Activated naive CD8-positive, alpha-beta T cell (primary cell): ENCODE measurements around the gene TTLL12.

ENCODE experiments used
- H3K27ac Mint-ChIP-seq: one replicate; pipeline ENCODE4 v1.8.0; 2021; ENCODE audit warnings: mixed read lengths
- H3K27me3 Mint-ChIP-seq: one replicate; pipeline ENCODE4 v1.8.0; 2021; ENCODE audit warnings: mixed read lengths
- H3K36me3 Mint-ChIP-seq: one replicate; pipeline ENCODE4 v1.8.0; 2021; ENCODE audit warnings: mixed read lengths
- H3K4me1 Mint-ChIP-seq: one replicate; pipeline ENCODE4 v1.8.0; 2021; ENCODE audit warnings: low read depth, mixed read lengths
- H3K4me3 Mint-ChIP-seq: one replicate; pipeline ENCODE4 v1.8.0; 2021; ENCODE audit warnings: mild to moderate bottlenecking, mixed read lengths
- H3K9me3 Mint-ChIP-seq: one replicate; pipeline ENCODE4 v1.8.0; 2021; ENCODE audit warnings: low read depth, mixed read lengths

TTLL12 gene

GRCh38 chr22:43207849-43208702 is 21.1 kb upstream of the TTLL12 start:
- no peak overlapping the region for H3K27ac Mint-ChIP-seq
- no peaks in the 10 kb centered on the region for H3K27me3 Mint-ChIP-seq
- peaks cover 7% of the 10 kb centered on the region for H3K4me1 Mint-ChIP-seq
- no peaks in the 10 kb centered on the region for H3K9me3 Mint-ChIP-seq
- no peaks in the 10 kb centered on the region for H3K36me3 Mint-ChIP-seq
- H3K4me3 Mint-ChIP-seq = no peak overlapping the region

- Mint-ChIP-seq H3K27me3 (no peaks in the 10 kb centered on the region), H3K4me1 (peaks cover 7% of the 10 kb centered on the region), H3K4me3 (no peak overlapping the region), H3K27ac (no peak overlapping the region), H3K9me3 (no peaks in the 10 kb centered on the region), H3K36me3 (no peaks in the 10 kb centered on the region)
These were observed 20.5 kb upstream of the TTLL12 start for GRCh38 chr22:43207386-43207785.

GRCh38 chr22:43206509-43207161 is 19.7 kb upstream of the TTLL12 start:
- Mint-ChIP-seq H3K27me3 (no peaks in the 10 kb centered on the region), H3K36me3 (no peaks in the 10 kb centered on the region), H3K9me3 (no peaks in the 10 kb centered on the region), H3K4me3 (no peak overlapping the region), H3K4me1 (peaks cover 7% of the 10 kb centered on the region), H3K27ac (no peak overlapping the region)

- Mint-ChIP-seq H3K27me3 (no peaks in the 10 kb centered on the region), H3K4me1 (peaks cover 7% of the 10 kb centered on the region), H3K4me3 (no peak overlapping the region), H3K27ac (no peak overlapping the region), H3K36me3 (no peaks in the 10 kb centered on the region), H3K9me3 (no peaks in the 10 kb centered on the region)
These were observed 19.0 kb upstream of the TTLL12 start for GRCh38 chr22:43205748-43206508.

- Mint-ChIP-seq H3K36me3 (no peaks in the 10 kb centered on the region), H3K4me3 (no peak overlapping the region), H3K9me3 (no peaks in the 10 kb centered on the region), H3K27me3 (no peaks in the 10 kb centered on the region), H3K4me1 (peaks cover 7% of the 10 kb centered on the region), H3K27ac (no peak overlapping the region)
These were observed 18.3 kb upstream of the TTLL12 start for GRCh38 chr22:43205261-43205691.

GRCh38 chr22:43203471-43203981 is 16.6 kb upstream of the TTLL12 start:
- Mint-ChIP-seq H3K27me3 (no peaks in the 10 kb centered on the region), H3K9me3 (no peaks in the 10 kb centered on the region), H3K36me3 (no peaks in the 10 kb centered on the region), H3K4me3 (no peak overlapping the region), H3K4me1 (peaks cover 7% of the 10 kb centered on the region), H3K27ac (no peak overlapping the region)

GRCh38 chr22:43202756-43203410 is 15.9 kb upstream of the TTLL12 start:
- Mint-ChIP-seq H3K27me3 (no peaks in the 10 kb centered on the region), H3K36me3 (no peaks in the 10 kb centered on the region), H3K27ac (no peak overlapping the region), H3K4me1 (peaks cover 7% of the 10 kb centered on the region), H3K4me3 (no peak overlapping the region), H3K9me3 (no peaks in the 10 kb centered on the region)

GRCh38 chr22:43202326-43202725 is 15.4 kb upstream of the TTLL12 start:
- no peak overlapping the region for H3K27ac Mint-ChIP-seq
- no peaks in the 10 kb centered on the region for H3K27me3 Mint-ChIP-seq
- H3K4me3 Mint-ChIP-seq = no peak overlapping the region
- peaks cover 7% of the 10 kb centered on the region for H3K4me1 Mint-ChIP-seq
- no peaks in the 10 kb centered on the region for H3K36me3 Mint-ChIP-seq
- H3K9me3 Mint-ChIP-seq = no peaks in the 10 kb centered on the region

GRCh38 chr22:43201486-43202219 is 14.7 kb upstream of the TTLL12 start:
- no peaks in the 10 kb centered on the region for H3K27me3 Mint-ChIP-seq
- H3K27ac Mint-ChIP-seq = no peak overlapping the region
- H3K4me1 Mint-ChIP-seq = peaks cover 6% of the 10 kb centered on the region
- H3K4me3 Mint-ChIP-seq = no peak overlapping the region
- H3K36me3 Mint-ChIP-seq = no peaks in the 10 kb centered on the region
- H3K9me3 Mint-ChIP-seq = no peaks in the 10 kb centered on the region

- Mint-ChIP-seq H3K27me3 (no peaks in the 10 kb centered on the region), H3K4me1 (no peaks in the 10 kb centered on the region), H3K9me3 (no peaks in the 10 kb centered on the region), H3K36me3 (no peaks in the 10 kb centered on the region), H3K4me3 (no peak overlapping the region), H3K27ac (no peak overlapping the region)
These were observed 13.6 kb upstream of the TTLL12 start for GRCh38 chr22:43200555-43200954.

- no peak overlapping the region for H3K4me3 Mint-ChIP-seq
- no peaks in the 10 kb centered on the region for H3K4me1 Mint-ChIP-seq
- H3K27me3 Mint-ChIP-seq = no peaks in the 10 kb centered on the region
- H3K27ac Mint-ChIP-seq = no peak overlapping the region
- H3K9me3 Mint-ChIP-seq = no peaks in the 10 kb centered on the region
- H3K36me3 Mint-ChIP-seq = no peaks in the 10 kb centered on the region
These were observed 13.1 kb upstream of the TTLL12 start for GRCh38 chr22:43200031-43200430.

- Mint-ChIP-seq H3K36me3 (no peaks in the 10 kb centered on the region), H3K27ac (no peak overlapping the region), H3K9me3 (no peaks in the 10 kb centered on the region), H3K4me3 (no peak overlapping the region), H3K27me3 (no peaks in the 10 kb centered on the region), H3K4me1 (no peaks in the 10 kb centered on the region)
These were observed 12.6 kb upstream of the TTLL12 start for GRCh38 chr22:43199541-43199940.

- Mint-ChIP-seq H3K36me3 (no peaks in the 10 kb centered on the region), H3K27me3 (no peaks in the 10 kb centered on the region), H3K4me1 (no peaks in the 10 kb centered on the region), H3K27ac (no peak overlapping the region), H3K9me3 (no peaks in the 10 kb centered on the region), H3K4me3 (no peak overlapping the region)
These were observed 12.0 kb upstream of the TTLL12 start for GRCh38 chr22:43198936-43199335.

- no peak overlapping the region for H3K4me3 Mint-ChIP-seq
- H3K27ac Mint-ChIP-seq = no peak overlapping the region
- H3K4me1 Mint-ChIP-seq = no peaks in the 10 kb centered on the region
- H3K27me3 Mint-ChIP-seq = no peaks in the 10 kb centered on the region
- H3K9me3 Mint-ChIP-seq = no peaks in the 10 kb centered on the region
- no peaks in the 10 kb centered on the region for H3K36me3 Mint-ChIP-seq
These were observed 11.2 kb upstream of the TTLL12 start for GRCh38 chr22:43198126-43198525.
